ENCODE data around the gene SNX27. TPM values are rescaled to one million over a fixed set of nuclear protein-coding genes. Genes with fewer than 3 reads are reported as not detected.

SNX27 gene
- total and polyA plus RNA-seq, 2 experiments from 2014 or later = 40.6 to 59.7 TPM

GRCh38 chr1:151686561-151686960, 74.7 kb downstream of the SNX27 start (continued):
- TF ChIP-seq REST (IDR thresholded peaks at IDR 0.05; ENCODE audit: unreplicated experiment) (no peak), CREB1 (CRISPR knock-in tag; IDR thresholded peaks at IDR 0.05; ENCODE audit: low read depth) (no peak), POLR2AphosphoS5 (IDR thresholded peaks at IDR 0.05; ENCODE audit: low read depth) (no peak)

DNA sequence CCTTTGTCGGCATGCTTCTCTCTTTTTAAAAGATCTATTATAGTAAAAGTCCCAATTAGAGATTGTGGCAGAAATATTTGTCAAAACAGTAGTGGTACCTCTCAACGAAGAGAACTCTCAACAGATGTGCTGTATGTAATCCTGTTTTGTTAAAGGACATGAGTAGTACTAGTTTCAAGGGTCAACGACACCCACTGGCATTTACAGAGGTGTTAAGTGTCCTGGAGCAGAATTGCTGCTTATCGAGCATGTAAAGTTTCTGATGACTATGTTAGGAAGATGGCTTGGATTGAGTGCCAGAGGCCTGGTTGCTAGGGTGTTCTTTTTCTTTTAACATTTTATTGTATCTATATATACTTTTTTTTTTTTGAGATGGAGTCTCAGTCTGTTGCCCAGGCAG, 77.6 kb downstream of the SNX27 start:
- Mint-ChIP-seq H3K27me3 (ENCODE audit: insufficient read depth, low read depth, poor library complexity) (peaks cover 2% of the 10 kb centered on the region), H3K36me3 (ENCODE audit: low read depth) (peaks cover 19% of the 10 kb centered on the region)
- TF ChIP-seq JUNB (IDR thresholded peaks at IDR 0.05; ENCODE audit: unreplicated experiment) (no peak), STAT1 (IDR thresholded peaks at IDR 0.05; ENCODE audit: unreplicated experiment) (no peak), ZNF331 (CRISPR knock-in tag; IDR thresholded peaks at IDR 0.05; ENCODE audit: low read depth) (no peak), REST (IDR thresholded peaks at IDR 0.05; ENCODE audit: unreplicated experiment) (no peak), EZH2phosphoT487 (IDR thresholded peaks at IDR 0.05; ENCODE audit: unreplicated experiment) (no peak), CREB1 (CRISPR knock-in tag; IDR thresholded peaks at IDR 0.05; ENCODE audit: low read depth) (no peak), POLR2AphosphoS5 (IDR thresholded peaks at IDR 0.05; ENCODE audit: low read depth) (no peak), ZNF114 (CRISPR knock-in tag; IDR thresholded peaks at IDR 0.05) (no peak)
- TF ChIP-seq, protein P1, sequence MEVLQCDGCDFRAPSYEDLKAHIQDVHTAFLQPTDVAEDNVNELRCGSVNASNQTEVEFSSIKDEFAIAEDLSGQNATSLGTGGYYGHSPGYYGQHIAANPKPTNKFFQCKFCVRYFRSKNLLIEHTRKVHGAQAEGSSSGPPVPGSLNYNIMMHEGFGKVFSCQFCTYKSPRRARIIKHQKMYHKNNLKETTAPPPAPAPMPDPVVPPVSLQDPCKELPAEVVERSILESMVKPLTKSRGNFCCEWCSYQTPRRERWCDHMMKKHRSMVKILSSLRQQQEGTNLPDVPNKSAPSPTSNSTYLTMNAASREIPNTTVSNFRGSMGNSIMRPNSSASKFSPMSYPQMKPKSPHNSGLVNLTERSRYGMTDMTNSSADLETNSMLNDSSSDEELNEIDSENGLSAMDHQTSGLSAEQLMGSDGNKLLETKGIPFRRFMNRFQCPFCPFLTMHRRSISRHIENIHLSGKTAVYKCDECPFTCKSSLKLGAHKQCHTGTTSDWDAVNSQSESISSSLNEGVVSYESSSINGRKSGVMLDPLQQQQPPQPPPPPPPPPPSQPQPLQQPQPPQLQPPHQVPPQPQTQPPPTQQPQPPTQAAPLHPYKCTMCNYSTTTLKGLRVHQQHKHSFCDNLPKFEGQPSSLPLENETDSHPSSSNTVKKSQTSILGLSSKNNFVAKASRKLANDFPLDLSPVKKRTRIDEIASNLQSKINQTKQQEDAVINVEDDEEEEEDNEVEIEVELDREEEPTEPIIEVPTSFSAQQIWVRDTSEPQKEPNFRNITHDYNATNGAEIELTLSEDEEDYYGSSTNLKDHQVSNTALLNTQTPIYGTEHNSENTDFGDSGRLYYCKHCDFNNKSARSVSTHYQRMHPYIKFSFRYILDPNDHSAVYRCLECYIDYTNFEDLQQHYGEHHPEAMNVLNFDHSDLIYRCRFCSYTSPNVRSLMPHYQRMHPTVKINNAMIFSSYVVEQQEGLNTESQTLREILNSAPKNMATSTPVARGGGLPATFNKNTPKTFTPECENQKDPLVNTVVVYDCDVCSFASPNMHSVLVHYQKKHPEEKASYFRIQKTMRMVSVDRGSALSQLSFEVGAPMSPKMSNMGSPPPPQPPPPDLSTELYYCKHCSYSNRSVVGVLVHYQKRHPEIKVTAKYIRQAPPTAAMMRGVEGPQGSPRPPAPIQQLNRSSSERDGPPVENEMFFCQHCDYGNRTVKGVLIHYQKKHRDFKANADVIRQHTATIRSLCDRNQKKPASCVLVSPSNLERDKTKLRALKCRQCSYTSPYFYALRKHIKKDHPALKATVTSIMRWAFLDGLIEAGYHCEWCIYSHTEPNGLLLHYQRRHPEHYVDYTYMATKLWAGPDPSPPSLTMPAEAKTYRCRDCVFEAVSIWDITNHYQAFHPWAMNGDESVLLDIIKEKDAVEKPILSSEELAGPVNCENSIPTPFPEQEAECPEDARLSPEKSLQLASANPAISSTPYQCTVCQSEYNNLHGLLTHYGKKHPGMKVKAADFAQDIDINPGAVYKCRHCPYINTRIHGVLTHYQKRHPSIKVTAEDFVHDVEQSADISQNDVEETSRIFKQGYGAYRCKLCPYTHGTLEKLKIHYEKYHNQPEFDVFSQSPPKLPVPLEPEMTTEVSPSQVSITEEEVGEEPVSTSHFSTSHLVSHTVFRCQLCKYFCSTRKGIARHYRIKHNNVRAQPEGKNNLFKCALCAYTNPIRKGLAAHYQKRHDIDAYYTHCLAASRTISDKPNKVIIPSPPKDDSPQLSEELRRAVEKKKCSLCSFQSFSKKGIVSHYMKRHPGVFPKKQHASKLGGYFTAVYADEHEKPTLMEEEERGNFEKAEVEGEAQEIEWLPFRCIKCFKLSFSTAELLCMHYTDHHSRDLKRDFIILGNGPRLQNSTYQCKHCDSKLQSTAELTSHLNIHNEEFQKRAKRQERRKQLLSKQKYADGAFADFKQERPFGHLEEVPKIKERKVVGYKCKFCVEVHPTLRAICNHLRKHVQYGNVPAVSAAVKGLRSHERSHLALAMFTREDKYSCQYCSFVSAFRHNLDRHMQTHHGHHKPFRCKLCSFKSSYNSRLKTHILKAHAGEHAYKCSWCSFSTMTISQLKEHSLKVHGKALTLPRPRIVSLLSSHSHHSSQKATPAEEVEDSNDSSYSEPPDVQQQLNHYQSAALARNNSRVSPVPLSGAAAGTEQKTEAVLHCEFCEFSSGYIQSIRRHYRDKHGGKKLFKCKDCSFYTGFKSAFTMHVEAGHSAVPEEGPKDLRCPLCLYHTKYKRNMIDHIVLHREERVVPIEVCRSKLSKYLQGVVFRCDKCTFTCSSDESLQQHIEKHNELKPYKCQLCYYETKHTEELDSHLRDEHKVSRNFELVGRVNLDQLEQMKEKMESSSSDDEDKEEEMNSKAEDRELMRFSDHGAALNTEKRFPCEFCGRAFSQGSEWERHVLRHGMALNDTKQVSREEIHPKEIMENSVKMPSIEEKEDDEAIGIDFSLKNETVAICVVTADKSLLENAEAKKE (CRISPR knock-in tag; IDR thresholded peaks at IDR 0.05) = no peak
- TF ChIP-seq, protein P2, sequence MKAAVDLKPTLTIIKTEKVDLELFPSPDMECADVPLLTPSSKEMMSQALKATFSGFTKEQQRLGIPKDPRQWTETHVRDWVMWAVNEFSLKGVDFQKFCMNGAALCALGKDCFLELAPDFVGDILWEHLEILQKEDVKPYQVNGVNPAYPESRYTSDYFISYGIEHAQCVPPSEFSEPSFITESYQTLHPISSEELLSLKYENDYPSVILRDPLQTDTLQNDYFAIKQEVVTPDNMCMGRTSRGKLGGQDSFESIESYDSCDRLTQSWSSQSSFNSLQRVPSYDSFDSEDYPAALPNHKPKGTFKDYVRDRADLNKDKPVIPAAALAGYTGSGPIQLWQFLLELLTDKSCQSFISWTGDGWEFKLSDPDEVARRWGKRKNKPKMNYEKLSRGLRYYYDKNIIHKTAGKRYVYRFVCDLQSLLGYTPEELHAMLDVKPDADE (IDR thresholded peaks at IDR 0.05) = no peak

More for the DNA sequence above, 77.6 kb downstream of the SNX27 start:
- ATAC-seq (no peak), DNase-seq (ENCODE audit: low spot score) (no peak)
- H3K4me3 Mint-ChIP-seq = no peak overlapping the region
- H3K9me3 Mint-ChIP-seq = no peaks in the 10 kb centered on the region
- Histone ChIP-seq H3K36me3 (ENCODE audit: insufficient read depth) (0 out of 2 replicates have a peak, but pooled peaks cover 5% of the 10 kb centered on the region), H3K4me1 (ENCODE audit: insufficient read depth) (no peaks in the 10 kb centered on the region), H4K20me1 (replicated peaks; ENCODE audit: insufficient read depth) (no peaks in the 10 kb centered on the region), H2AFZ (no peak overlapping the region), H3F3A (replicated peaks; ENCODE audit: low read depth) (no peaks in the 10 kb centered on the region), H3K4me2 (no peak overlapping the region), H3K27ac (ENCODE audit: low read depth) (no peak overlapping the region), H3K4me3 (no peak overlapping the region), H3K27me3 (ENCODE audit: insufficient read depth) (no peaks in the 10 kb centered on the region), H3K79me2 (replicated peaks; ENCODE audit: insufficient read depth) (no peaks in the 10 kb centered on the region), H3K9me2 (ENCODE audit: insufficient read depth) (no peaks in the 10 kb centered on the region)
- H3K4me1 Mint-ChIP-seq = no peaks in the 10 kb centered on the region; the same call in 2 of the 3 replicates
- H3K27ac Mint-ChIP-seq = no peak overlapping the region
